HepG2 (cell line): ENCODE data around the gene ROBO3. TPM values are rescaled to one million over a fixed set of nuclear protein-coding genes. Genes with fewer than 3 reads are reported as not detected.

Experiments
- HES4 ChIP-seq: sonication (generic); formaldehyde crosslinking; IDR thresholded peaks from 2 replicates; pipeline ENCODE4 v1.9.0; 2021; ENCODE audit warnings: mild to moderate bottlenecking, missing genetic modification reagents, borderline replicate concordance
- HOXA9 ChIP-seq: sonication (generic); formaldehyde crosslinking; IDR thresholded peaks from 2 replicates; pipeline ENCODE4 v1.8.1; 2022; ENCODE audit warnings: missing genetic modification reagents, mild to moderate bottlenecking, moderate library complexity, borderline replicate concordance
- KAT8 ChIP-seq: IDR thresholded peaks from 2 replicates; pipeline ENCODE4 v1.6.1; 2016; ENCODE audit warnings: missing genetic modification reagents, missing compliant biosample characterization
- KLF15 ChIP-seq: sonication (generic); formaldehyde crosslinking; IDR thresholded peaks from 2 replicates; pipeline ENCODE4 v1.8.1; 2023; ENCODE audit warnings: borderline replicate concordance, mild to moderate bottlenecking, inconsistent platforms, missing genetic modification reagents, mixed read lengths
- MTF2 ChIP-seq: sonication (generic); formaldehyde crosslinking; IDR thresholded peaks from 2 replicates; pipeline ENCODE4 v1.5.0; 2020; ENCODE audit warnings: missing genetic modification reagents, borderline replicate concordance
- NFKB2 ChIP-seq: sonication (generic); formaldehyde crosslinking; IDR thresholded peaks from 2 replicates; pipeline ENCODE4 v1.4.0; 2020; ENCODE audit warnings: missing genetic modification reagents, borderline replicate concordance
- PHF5A ChIP-seq: IDR thresholded peaks from one replicate; pipeline ENCODE4 v1.6.1; 2018; ENCODE audit warnings: low read depth, missing genetic modification reagents; ENCODE audit not compliant: unreplicated experiment
- SALL1 ChIP-seq: sonication (generic); formaldehyde crosslinking; IDR thresholded peaks from 2 replicates; pipeline ENCODE4 v1.8.0; 2022; ENCODE audit warnings: mild to moderate bottlenecking, missing genetic modification reagents
- SATB2 ChIP-seq: sonication (generic); formaldehyde crosslinking; IDR thresholded peaks from 2 replicates; pipeline ENCODE4 v1.5.0; 2020; ENCODE audit warnings: missing genetic modification reagents
- ZNF431 ChIP-seq: sonication (generic); formaldehyde crosslinking; IDR thresholded peaks from 2 replicates; pipeline ENCODE4 v1.9.0; 2022; ENCODE audit warnings: missing genetic modification reagents, low read depth, mild to moderate bottlenecking, borderline replicate concordance
- ZNF501 ChIP-seq: sonication (generic); formaldehyde crosslinking; IDR thresholded peaks from 2 replicates; pipeline ENCODE4 v1.5.1; 2020; ENCODE audit warnings: mild to moderate bottlenecking, moderate library complexity, missing genetic modification reagents
- ZNF552 ChIP-seq: sonication (generic); formaldehyde crosslinking; IDR thresholded peaks from 2 replicates; pipeline ENCODE4 v1.9.0; 2022; ENCODE audit warnings: missing genetic modification reagents, mild to moderate bottlenecking, borderline replicate concordance
- ZNF563 ChIP-seq: sonication (generic); formaldehyde crosslinking; IDR thresholded peaks from 2 replicates; pipeline ENCODE4 v1.8.0; 2022; ENCODE audit warnings: mild to moderate bottlenecking, moderate library complexity, missing genetic modification reagents
- polyA plus RNA-seq, 8 experiments: library from polyadenylated mRNA; depleted of rRNA in 3 of 8; stranded (reverse) in 7 of 8; unstranded in 1 of 8; fragments of >200 nt; fragmentation: Illumina TruSeq in 4 of 8; extraction: Trizol in 4 of 8; gene quantifications; 2 replicates each; pipeline versions ENCODE4 v1.2.1 to v1.2.3, GENCODE V29; 2011 to 2016; ENCODE audit warnings: low read depth in 4 of 8, missing spikeins in 1 of 8, mixed read lengths in 1 of 8; ENCODE audit not compliant: insufficient read depth in 1 of 8
- total RNA-seq, 5 experiments: library from RNA; depleted of rRNA; stranded (reverse); fragments of >200 nt; fragmentation: Illumina TruSeq; extraction: Trizol; gene quantifications; 2 replicates each; pipeline ENCODE4 v1.2.3, GENCODE V29; 2016; ENCODE audit warnings: low read depth in 1 of 5
- TF ChIP-seq, protein P1 (sequence below): IDR thresholded peaks from 2 replicates; pipeline ENCODE4 v1.6.1; 2016; ENCODE audit warnings: mild to moderate bottlenecking, missing biosample characterization, missing genetic modification reagents
- TF ChIP-seq, protein P2 (sequence below): IDR thresholded peaks from 2 replicates; pipeline ENCODE4 v1.4.0; 2020; ENCODE audit warnings: mild to moderate bottlenecking, missing genetic modification reagents
- TF ChIP-seq, protein P3 (sequence below): sonication (generic); formaldehyde crosslinking; IDR thresholded peaks from 2 replicates; pipeline ENCODE4 v1.8.0; 2022; ENCODE audit warnings: mild to moderate bottlenecking, missing genetic modification reagents, moderate library complexity
- TF ChIP-seq, protein P4 (sequence below), 2 experiments: sonication (generic) in 1 of 2; formaldehyde crosslinking in 1 of 2; IDR thresholded peaks; 2 replicates each; pipeline versions ENCODE4 v1.4.0 to v1.6.1; 2018 to 2020; ENCODE audit warnings: missing genetic modification reagents in 2 of 2, borderline replicate concordance in 1 of 2, low read depth in 1 of 2, mild to moderate bottlenecking in 1 of 2, missing biosample characterization in 1 of 2

Gene ROBO3
- total and polyA plus RNA-seq, 2 of the 13 experiments (the other 11 are each of a cell fraction or from before 2014, with no cell fraction given): 0.07 to 2.4 TPM

DNA sequence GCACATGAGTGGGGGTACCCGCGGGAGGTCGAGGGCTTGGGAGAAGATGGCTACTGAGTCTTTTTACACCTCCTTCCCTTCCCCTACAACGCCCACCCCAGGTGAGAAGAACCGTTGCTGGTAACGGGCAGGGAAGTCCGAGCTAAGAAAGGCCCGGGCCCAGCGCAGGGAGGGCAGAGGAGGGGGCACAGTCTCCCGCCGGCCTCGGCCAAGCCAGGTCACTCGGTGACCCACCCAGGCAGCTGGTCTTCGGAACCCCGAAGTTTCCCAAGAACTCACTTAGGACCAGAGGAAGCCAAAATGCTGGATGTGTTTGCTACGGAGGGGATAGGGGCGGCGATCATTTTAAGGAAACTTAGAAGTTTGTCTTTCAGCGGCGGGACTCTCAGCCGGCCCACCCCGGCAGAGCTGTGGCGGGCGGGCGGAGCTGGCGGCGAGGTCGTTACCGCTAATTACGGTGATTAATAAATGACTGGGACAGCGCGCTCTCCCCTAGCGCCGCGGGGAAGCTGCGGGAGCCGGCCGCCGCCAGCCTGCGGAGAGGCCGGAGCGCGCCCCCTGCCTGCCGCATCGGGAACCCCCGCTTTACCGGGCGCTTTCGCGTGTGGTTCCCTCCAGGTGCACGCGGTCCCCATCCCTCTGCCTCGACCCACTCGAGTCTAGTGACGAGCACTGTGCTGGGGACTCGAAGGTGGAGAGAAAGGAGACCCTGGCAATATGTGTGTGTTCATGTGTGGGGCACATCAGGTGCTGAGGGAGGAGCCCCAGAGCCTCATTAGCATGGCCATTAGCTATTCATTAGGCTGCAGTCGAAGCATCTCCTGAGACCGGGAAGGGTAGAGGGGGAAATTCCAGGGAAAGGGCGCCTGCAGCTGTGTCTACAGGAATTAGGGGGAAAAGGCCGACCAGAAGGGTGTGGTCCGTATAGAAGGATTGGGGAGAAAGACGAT lies 945 bp downstream of the ROBO3 start (continued):
- TF ChIP-seq, protein P1, sequence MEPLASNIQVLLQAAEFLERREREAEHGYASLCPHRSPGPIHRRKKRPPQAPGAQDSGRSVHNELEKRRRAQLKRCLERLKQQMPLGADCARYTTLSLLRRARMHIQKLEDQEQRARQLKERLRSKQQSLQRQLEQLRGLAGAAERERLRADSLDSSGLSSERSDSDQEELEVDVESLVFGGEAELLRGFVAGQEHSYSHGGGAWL (CRISPR knock-in tag): peak; percentile 56
- TF ChIP-seq SALL1 (CRISPR knock-in tag) (peak; percentile 56; the same call in 1 of the 2 replicates), KLF15 (CRISPR knock-in tag) (0 out of 2 replicates have a peak, but pooled peaks have one; percentile 53), PHF5A (no peak), KAT8 (CRISPR knock-in tag) (0 out of 2 replicates have a peak, but pooled peaks have one; percentile 30), MTF2 (CRISPR knock-in tag) (peak; percentile 10; the same call in 1 of the 2 replicates), ZNF552 (CRISPR knock-in tag) (peak; percentile 51; the same call in 1 of the 2 replicates), ZNF563 (CRISPR knock-in tag) (peak; percentile 52; the same call in 1 of the 2 replicates), HOXA9 (0 out of 2 replicates have a peak, but pooled peaks have one; percentile 61), HES4 (no peak; the same call in 1 of the 2 replicates), NFKB2 (peak; percentile 48; the same call in 1 of the 2 replicates), SATB2 (CRISPR knock-in tag) (0 out of 2 replicates have a peak, but pooled peaks have one; percentile 44), ZNF501 (peak; percentile 72), ZNF431 (0 out of 2 replicates have a peak, but pooled peaks have one; percentile 32)
- TF ChIP-seq, protein P2, sequence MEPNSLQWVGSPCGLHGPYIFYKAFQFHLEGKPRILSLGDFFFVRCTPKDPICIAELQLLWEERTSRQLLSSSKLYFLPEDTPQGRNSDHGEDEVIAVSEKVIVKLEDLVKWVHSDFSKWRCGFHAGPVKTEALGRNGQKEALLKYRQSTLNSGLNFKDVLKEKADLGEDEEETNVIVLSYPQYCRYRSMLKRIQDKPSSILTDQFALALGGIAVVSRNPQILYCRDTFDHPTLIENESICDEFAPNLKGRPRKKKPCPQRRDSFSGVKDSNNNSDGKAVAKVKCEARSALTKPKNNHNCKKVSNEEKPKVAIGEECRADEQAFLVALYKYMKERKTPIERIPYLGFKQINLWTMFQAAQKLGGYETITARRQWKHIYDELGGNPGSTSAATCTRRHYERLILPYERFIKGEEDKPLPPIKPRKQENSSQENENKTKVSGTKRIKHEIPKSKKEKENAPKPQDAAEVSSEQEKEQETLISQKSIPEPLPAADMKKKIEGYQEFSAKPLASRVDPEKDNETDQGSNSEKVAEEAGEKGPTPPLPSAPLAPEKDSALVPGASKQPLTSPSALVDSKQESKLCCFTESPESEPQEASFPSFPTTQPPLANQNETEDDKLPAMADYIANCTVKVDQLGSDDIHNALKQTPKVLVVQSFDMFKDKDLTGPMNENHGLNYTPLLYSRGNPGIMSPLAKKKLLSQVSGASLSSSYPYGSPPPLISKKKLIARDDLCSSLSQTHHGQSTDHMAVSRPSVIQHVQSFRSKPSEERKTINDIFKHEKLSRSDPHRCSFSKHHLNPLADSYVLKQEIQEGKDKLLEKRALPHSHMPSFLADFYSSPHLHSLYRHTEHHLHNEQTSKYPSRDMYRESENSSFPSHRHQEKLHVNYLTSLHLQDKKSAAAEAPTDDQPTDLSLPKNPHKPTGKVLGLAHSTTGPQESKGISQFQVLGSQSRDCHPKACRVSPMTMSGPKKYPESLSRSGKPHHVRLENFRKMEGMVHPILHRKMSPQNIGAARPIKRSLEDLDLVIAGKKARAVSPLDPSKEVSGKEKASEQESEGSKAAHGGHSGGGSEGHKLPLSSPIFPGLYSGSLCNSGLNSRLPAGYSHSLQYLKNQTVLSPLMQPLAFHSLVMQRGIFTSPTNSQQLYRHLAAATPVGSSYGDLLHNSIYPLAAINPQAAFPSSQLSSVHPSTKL (CRISPR knock-in tag): 0 out of 2 replicates have a peak, but pooled peaks have one; percentile 12
- TF ChIP-seq, protein P3, sequence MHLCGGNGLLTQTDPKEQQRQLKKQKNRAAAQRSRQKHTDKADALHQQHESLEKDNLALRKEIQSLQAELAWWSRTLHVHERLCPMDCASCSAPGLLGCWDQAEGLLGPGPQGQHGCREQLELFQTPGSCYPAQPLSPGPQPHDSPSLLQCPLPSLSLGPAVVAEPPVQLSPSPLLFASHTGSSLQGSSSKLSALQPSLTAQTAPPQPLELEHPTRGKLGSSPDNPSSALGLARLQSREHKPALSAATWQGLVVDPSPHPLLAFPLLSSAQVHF (CRISPR knock-in tag): peak; percentile 57; the same call in 1 of the 2 replicates
- TF ChIP-seq, protein P4, sequence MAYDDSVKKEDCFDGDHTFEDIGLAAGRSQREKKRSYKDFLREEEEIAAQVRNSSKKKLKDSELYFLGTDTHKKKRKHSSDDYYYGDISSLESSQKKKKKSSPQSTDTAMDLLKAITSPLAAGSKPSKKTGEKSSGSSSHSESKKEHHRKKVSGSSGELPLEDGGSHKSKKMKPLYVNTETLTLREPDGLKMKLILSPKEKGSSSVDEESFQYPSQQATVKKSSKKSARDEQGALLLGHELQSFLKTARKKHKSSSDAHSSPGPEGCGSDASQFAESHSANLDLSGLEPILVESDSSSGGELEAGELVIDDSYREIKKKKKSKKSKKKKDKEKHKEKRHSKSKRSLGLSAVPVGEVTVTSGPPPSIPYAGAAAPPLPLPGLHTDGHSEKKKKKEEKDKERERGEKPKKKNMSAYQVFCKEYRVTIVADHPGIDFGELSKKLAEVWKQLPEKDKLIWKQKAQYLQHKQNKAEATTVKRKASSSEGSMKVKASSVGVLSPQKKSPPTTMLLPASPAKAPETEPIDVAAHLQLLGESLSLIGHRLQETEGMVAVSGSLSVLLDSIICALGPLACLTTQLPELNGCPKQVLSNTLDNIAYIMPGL (CRISPR knock-in tag; IDR thresholded peaks at IDR 0.05; ENCODE audit: borderline replicate concordance in 1 of 2, low read depth in 1 of 2): peak; percentile 49 to 57; a peak in 2 of 4 replicates
